Measurements from ENCODE around the gene SPATA12. TPM values are rescaled to one million over a fixed set of nuclear protein-coding genes. Genes with fewer than 3 reads are reported as not detected.

Gene SPATA12
- total RNA-seq, 2 experiments from 2014 or later: not detected

- Mint-ChIP-seq H3K4me3 (no peak overlapping the region), H3K27me3 (peaks cover 9% of the 10 kb centered on the region), H3K9me3 (no peaks in the 10 kb centered on the region), H3K36me3 (no peaks in the 10 kb centered on the region), H3K4me1 (no peaks in the 10 kb centered on the region), H3K27ac (no peak overlapping the region)
- DNase-seq: no peak
Observed at GRCh38 chr3:57085211-57085610, 24.7 kb downstream of the SPATA12 start.

DNA sequence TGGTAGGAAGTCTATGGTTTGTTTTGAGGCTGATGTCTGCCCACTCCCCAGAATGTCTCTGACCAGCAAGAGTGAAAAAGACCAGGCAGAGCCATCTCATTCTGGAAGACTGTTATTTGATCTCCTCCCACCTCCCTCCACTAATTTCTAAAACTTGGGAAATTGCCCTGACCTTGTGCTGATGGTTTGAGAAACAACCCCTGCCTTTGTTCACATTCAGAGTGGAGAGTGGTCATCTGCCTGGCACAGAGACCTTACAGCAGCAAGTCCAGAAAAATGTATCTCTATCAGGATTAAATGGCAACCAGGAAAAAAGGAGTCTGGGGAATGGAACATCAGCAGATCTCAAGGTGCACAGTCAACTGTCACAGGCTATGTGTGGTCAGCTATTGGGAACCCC is 25.7 kb downstream of the SPATA12 start:
- no peak overlapping the region for H3K27ac Mint-ChIP-seq
- no peaks in the 10 kb centered on the region for H3K9me3 Mint-ChIP-seq
- H3K4me1 Mint-ChIP-seq: no peaks in the 10 kb centered on the region
- no peaks in the 10 kb centered on the region for H3K27me3 Mint-ChIP-seq
- H3K4me3 Mint-ChIP-seq: no peak overlapping the region
- DNase-seq: no peak
- no peaks in the 10 kb centered on the region for H3K36me3 Mint-ChIP-seq

GRCh38 chr3:57087361-57088092 is 27.1 kb downstream of the SPATA12 start:
- no peaks in the 10 kb centered on the region for H3K27me3 Mint-ChIP-seq
- H3K9me3 Mint-ChIP-seq: no peaks in the 10 kb centered on the region
- no peak overlapping the region for H3K4me3 Mint-ChIP-seq
- no peak overlapping the region for H3K27ac Mint-ChIP-seq
- H3K4me1 Mint-ChIP-seq: no peaks in the 10 kb centered on the region
- no peak for DNase-seq
- H3K36me3 Mint-ChIP-seq: no peaks in the 10 kb centered on the region

- DNase-seq: no peak
- H3K4me1 Mint-ChIP-seq: no peaks in the 10 kb centered on the region
- H3K27ac Mint-ChIP-seq: no peak overlapping the region
- H3K9me3 Mint-ChIP-seq: no peaks in the 10 kb centered on the region
- no peaks in the 10 kb centered on the region for H3K27me3 Mint-ChIP-seq
- H3K36me3 Mint-ChIP-seq: no peaks in the 10 kb centered on the region
- no peak overlapping the region for H3K4me3 Mint-ChIP-seq
Observed at GRCh38 chr3:57088503-57088902, 28.0 kb downstream of the SPATA12 start.

DNA sequence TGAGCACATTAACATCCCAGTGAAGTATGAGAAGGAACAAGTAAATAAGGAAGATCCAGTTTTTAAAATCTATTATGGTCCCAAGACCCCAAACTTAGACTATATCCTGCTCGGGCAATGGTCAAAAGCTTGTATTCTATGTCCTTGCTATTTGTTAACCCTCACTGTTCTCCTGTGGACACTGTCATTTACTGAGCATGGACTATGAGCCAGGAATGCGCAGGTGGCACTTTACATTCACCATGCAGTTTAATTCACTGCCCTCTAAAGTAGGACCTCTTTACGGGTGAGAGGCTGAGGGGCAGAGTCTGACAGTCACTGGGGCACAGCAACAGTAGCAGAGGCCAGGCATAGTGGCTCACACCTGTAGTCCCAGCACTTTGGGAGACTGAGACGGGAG is 28.6 kb downstream of the SPATA12 start:
- Mint-ChIP-seq H3K27ac (no peak overlapping the region), H3K4me3 (no peak overlapping the region), H3K4me1 (no peaks in the 10 kb centered on the region), H3K36me3 (no peaks in the 10 kb centered on the region), H3K9me3 (no peaks in the 10 kb centered on the region), H3K27me3 (no peaks in the 10 kb centered on the region)
- no peak for DNase-seq

GRCh38 chr3:57091521-57092273 is 31.2 kb downstream of the SPATA12 start:
- Mint-ChIP-seq H3K4me3 (no peak overlapping the region), H3K9me3 (no peaks in the 10 kb centered on the region), H3K4me1 (no peaks in the 10 kb centered on the region), H3K36me3 (no peaks in the 10 kb centered on the region), H3K27ac (no peak overlapping the region), H3K27me3 (no peaks in the 10 kb centered on the region)
- no peak for DNase-seq

DNA sequence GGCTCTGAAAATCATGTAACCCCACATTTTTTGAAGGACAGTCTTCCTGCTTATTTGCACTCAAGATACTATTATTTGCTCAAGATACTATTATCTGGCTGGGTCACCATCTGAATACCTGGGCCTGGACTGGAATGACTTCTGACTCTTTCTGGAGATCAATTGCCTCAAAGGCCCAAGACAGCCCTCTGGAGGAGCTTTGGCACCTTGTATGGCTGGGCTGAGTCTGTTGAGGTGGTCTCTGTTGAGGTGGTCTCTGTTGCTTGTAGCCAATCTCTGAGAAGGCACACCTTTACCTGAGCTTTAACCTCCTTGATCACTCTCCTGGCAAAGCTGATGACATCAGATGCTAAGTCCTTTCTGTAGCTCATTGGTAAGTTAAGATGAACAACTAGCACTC is 33.0 kb downstream of the SPATA12 start:
- Mint-ChIP-seq H3K36me3 (no peaks in the 10 kb centered on the region), H3K27me3 (no peaks in the 10 kb centered on the region), H3K27ac (no peak overlapping the region), H3K4me1 (no peaks in the 10 kb centered on the region), H3K9me3 (no peaks in the 10 kb centered on the region), H3K4me3 (no peak overlapping the region)
- no peak for DNase-seq

DNA sequence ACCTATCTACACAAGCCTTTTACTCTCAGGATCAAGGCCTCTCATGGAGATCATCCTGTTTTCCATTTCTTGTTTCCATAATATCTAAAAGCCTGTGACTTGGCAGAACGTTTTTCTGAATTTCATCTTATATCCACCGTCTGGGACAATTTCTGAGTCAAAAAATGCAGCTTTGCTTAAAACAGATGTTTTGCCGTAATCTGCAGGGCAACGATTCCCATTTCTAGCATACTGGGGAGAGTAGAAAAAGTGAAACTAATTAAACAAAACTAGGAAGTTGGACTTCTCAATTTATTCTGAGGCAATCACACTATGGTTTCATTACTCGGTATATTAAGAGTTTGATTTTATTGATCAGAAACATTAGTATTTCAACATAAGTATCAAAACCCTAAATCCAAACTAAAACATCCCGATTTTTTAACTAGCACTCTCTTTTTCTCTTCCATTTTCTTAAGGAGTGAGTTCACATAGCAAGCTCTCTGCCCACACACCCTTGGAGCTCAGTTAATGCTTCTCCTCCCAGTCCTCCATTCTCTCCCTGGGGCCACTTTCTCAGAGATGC is 33.6 kb downstream of the SPATA12 start:
- H3K27me3 Mint-ChIP-seq: peaks cover 3% of the 10 kb centered on the region
- H3K4me1 Mint-ChIP-seq: no peaks in the 10 kb centered on the region
- H3K27ac Mint-ChIP-seq: no peak overlapping the region
- no peaks in the 10 kb centered on the region for H3K36me3 Mint-ChIP-seq
- no peak for DNase-seq
- H3K4me3 Mint-ChIP-seq: no peak overlapping the region
- no peaks in the 10 kb centered on the region for H3K9me3 Mint-ChIP-seq

- DNase-seq: no peak
- H3K27me3 Mint-ChIP-seq: peaks cover 3% of the 10 kb centered on the region
- no peak overlapping the region for H3K27ac Mint-ChIP-seq
- no peaks in the 10 kb centered on the region for H3K9me3 Mint-ChIP-seq
- no peak overlapping the region for H3K4me3 Mint-ChIP-seq
- H3K4me1 Mint-ChIP-seq: no peaks in the 10 kb centered on the region
- no peaks in the 10 kb centered on the region for H3K36me3 Mint-ChIP-seq
Observed at GRCh38 chr3:57094575-57094974, 34.1 kb downstream of the SPATA12 start.

GRCh38 chr3:57095363-57095762 is 34.9 kb downstream of the SPATA12 start:
- no peak overlapping the region for H3K27ac Mint-ChIP-seq
- H3K36me3 Mint-ChIP-seq: no peaks in the 10 kb centered on the region
- H3K9me3 Mint-ChIP-seq: no peaks in the 10 kb centered on the region
- H3K4me1 Mint-ChIP-seq: peaks cover 4% of the 10 kb centered on the region
- H3K4me3 Mint-ChIP-seq: no peak overlapping the region
- peaks cover 3% of the 10 kb centered on the region for H3K27me3 Mint-ChIP-seq
- DNase-seq: no peak

DNA sequence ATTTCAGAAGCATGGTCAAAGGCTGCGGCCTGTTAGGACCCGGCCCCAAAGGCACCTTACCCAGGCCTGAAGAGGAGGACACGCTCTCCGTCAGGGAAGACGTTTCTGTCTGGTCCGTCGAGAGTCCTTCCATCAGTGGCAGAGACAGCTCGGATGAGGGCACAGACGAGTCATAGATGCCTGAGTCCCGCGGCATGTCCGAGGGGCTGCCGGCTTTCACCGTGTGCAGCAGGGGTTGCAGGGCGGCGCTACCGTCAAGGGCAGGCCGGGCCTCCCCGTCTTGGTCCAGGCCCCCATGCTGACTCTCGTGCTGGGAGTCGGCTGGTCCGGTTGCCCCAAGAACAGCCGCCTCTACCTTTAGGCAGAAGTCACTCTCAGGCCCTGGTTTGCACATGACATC is 37.1 kb downstream of the SPATA12 start:
- H3K36me3 Mint-ChIP-seq: no peaks in the 10 kb centered on the region
- DNase-seq: no peak
- peaks cover 3% of the 10 kb centered on the region for H3K27me3 Mint-ChIP-seq
- H3K4me1 Mint-ChIP-seq: peaks cover 4% of the 10 kb centered on the region
- no peaks in the 10 kb centered on the region for H3K9me3 Mint-ChIP-seq
- H3K27ac Mint-ChIP-seq: no peak overlapping the region
- no peak overlapping the region for H3K4me3 Mint-ChIP-seq

GRCh38 chr3:57098418-57099310 is 38.2 kb downstream of the SPATA12 start:
- DNase-seq: no peak
- no peaks in the 10 kb centered on the region for H3K9me3 Mint-ChIP-seq
- H3K4me3 Mint-ChIP-seq: no peak overlapping the region
- H3K27me3 Mint-ChIP-seq: peaks cover 3% of the 10 kb centered on the region
- H3K27ac Mint-ChIP-seq: no peak overlapping the region
- H3K4me1 Mint-ChIP-seq: peaks cover 9% of the 10 kb centered on the region
- no peaks in the 10 kb centered on the region for H3K36me3 Mint-ChIP-seq

GRCh38 chr3:57100046-57100695 is 39.7 kb downstream of the SPATA12 start:
- H3K4me3 Mint-ChIP-seq: no peak overlapping the region
- H3K27me3 Mint-ChIP-seq: peaks cover 3% of the 10 kb centered on the region
- H3K4me1 Mint-ChIP-seq: peaks cover 9% of the 10 kb centered on the region
- H3K27ac Mint-ChIP-seq: no peak overlapping the region
- no peaks in the 10 kb centered on the region for H3K9me3 Mint-ChIP-seq
- peak; percentile 54 for DNase-seq
- H3K36me3 Mint-ChIP-seq: no peaks in the 10 kb centered on the region

DNA sequence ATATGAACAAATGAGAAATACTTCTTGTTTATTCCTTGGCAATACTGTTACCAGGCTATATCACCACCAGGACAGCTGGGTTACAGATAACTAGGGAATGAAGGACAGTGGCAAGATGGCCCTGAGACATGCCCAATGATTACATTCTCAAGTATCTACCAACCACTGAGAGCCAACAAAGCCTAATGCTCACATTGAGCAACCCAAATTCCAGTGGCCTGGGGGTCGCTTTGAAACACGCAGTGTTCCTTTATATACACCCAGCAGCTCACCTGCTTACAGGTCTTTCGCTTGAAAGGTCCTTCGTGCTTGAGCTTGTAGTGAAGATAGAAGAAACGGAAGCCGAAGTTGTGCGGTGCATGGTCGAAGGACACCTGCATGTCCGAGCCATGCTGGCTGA is 45.1 kb downstream of the SPATA12 start:
- no peak for DNase-seq
- H3K27ac Mint-ChIP-seq: no peak overlapping the region

More for the DNA sequence above, 45.1 kb downstream of the SPATA12 start:
- peaks cover 5% of the 10 kb centered on the region for H3K4me1 Mint-ChIP-seq
- H3K36me3 Mint-ChIP-seq: no peaks in the 10 kb centered on the region
- no peak overlapping the region for H3K4me3 Mint-ChIP-seq
- H3K27me3 Mint-ChIP-seq: no peaks in the 10 kb centered on the region
- H3K9me3 Mint-ChIP-seq: no peaks in the 10 kb centered on the region
